GM12891 (cell line): ENCODE data around the gene MMEL1.

Source experiments
- POLR2A ChIP-seq: IDR thresholded peaks from 2 replicates; pipeline ENCODE4 v1.6.1; 2011; ENCODE audit warnings: low read depth, low read length, control low read depth
- POLR2AphosphoS5 ChIP-seq: IDR thresholded peaks from 2 replicates; pipeline ENCODE4 v1.6.1; 2011; ENCODE audit warnings: low read depth, low read length, control low read depth
- SPI1 ChIP-seq: IDR thresholded peaks from 2 replicates; pipeline ENCODE4 v1.6.1; 2011; ENCODE audit warnings: low read depth, low read length, control low read depth
- TAF1 ChIP-seq: IDR thresholded peaks from 2 replicates; pipeline ENCODE4 v1.6.1; 2011; ENCODE audit warnings: low read depth, low read length, control low read depth

GRCh38 chr1:2566101-2567045 is 66.4 kb downstream of the MMEL1 start:
- no peak for TF ChIP-seq POLR2AphosphoS5
- TF ChIP-seq POLR2A = no peak
- no peak for TF ChIP-seq TAF1
- no peak for TF ChIP-seq SPI1
